Stimulated activated CD4-positive, alpha-beta T cell treated with anti-CD3 and anti-CD28 coated beads, Interleukin-1b, Interleukin-23, amount 100 ng/mL, for 24 hours (primary cell): ENCODE measurements around the gene CFAP70.
"Not testable (repeated sequence)": the region's sequence is repeated elsewhere in the genome, so short reads cannot be mapped to it uniquely, and the experiment has no call there.

Source experiments
- DNase-seq, 4 experiments: peaks; one replicate each; pipeline ENCODE4 v3.0.0-alpha.2; 2020; ENCODE audit warnings: low read depth in 4 of 4, low spot score in 1 of 4

CFAP70 gene

DNA sequence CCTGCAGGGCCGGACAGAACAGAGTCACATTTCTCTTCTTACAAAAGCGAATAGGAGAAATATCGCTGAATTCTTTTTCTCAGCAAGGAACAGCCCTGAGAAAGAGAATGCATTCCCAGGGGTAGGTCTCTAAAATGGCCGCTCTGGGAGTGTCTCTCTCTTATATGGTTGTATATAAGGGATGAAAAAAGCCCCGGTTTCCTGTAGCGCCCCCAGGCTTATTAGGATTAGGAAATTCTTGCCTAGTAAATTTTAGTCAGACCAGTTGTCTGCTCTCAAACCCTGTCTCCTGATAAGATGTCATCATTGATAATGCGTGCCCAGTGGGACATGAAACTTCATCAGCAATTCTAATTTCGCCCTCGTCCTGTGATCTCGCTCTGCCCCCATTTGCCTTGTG lies 100.1 kb downstream of the CFAP70 start:
- DNase-seq, result not testable (repeated sequence)

DNA sequence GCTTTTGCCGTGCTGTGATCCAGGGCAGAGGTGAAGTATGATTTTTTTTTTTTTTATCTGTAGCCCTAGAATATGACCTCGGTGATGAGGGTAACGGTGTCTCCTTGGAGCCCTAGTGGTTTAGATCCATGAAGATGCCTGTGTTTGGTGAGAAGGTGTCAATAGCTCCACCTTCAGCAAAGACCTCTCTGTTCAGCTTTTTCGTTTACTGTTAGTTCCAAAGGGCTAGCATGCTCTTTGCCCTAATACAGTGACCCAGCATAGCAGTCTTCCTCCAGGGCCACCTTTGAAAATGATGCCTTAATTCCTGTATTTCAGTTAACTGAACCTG lies 105.5 kb downstream of the CFAP70 start:
- DNase-seq, result no peak

DNA sequence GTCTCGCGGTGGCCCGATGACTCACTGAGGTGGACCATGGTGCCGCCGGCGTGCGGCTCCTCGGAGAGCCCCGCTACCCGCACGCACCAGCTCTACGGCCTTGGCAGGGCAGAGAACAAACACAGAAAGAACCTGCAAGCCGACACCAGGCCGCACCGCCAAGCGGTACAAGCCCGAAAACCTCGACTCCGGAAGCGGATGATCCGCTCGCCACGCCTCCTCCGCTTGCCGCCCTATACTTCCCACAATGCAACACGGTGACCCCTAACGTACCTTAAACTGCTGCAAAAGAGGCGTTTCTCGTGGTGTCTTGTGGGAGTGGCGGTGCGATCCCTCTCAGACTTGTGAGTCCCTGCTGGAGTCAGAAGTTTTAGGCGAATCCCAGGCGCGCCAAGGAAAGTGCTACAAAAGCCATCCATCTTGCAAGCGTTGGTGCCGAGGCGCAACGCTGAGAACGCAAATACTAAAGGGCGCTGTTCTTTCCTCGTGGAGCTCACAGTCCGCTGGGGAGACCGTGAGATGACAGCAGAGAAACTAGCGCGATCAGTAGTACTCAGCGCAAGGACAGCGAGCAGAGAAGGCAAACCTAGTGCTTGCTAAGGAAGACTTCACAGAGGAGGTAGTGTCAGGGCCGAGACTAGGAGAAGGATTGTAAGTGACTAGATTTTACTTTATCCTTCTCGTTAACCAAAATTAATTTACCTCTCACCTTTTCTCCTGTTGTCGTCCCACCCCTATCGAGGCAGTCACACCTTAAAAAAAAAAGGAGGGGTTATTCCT lies 106.0 kb downstream of the CFAP70 start, which contains the start of gene MRPS16:
Gene MRPS16 (minus strand): TSS at position 200 of the 780 bp plus-strand sequence. CDS start 162 bp downstream, at position 38.
- peak; percentile 71 to 88 (median 84) for DNase-seq

DNA sequence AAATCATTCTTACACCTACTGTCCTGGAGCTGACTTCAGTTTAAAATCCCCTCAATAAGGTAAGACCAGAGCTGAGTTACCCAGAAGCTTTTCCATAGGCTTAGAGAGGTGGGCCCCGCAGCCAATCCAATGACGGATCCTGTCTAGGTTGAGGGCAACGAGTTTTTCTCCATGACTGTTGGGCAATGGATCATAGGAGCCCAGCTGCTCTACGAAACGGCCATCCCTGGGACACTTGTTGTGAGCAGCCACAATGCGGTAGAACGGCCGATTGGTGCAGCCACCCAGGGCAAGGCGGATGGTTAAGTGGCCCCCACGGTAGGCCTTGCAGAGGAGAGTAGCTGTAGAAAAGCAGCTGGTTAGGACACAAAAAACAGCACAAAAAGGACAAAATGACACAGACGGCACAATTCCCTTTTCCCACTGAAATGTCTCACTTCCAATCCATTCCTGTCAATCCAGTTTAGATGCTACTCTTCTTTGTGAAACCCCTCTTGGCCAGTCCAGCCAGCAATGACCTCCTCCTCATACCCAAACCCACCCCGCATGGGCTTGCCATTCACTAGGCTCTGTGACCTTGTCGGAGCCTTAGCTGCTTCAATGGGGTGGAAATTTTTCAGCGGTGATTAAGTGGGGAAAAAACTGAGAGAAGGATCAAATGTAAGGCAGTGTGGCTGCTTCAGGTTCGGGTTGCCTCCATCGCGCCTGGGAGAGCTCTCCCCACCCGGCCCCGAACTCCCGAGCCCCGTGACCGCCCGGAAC lies 106.8 kb downstream of the CFAP70 start:
- peak in 2 of 4 experiments; percentile 4 to 11 for DNase-seq

DNA sequence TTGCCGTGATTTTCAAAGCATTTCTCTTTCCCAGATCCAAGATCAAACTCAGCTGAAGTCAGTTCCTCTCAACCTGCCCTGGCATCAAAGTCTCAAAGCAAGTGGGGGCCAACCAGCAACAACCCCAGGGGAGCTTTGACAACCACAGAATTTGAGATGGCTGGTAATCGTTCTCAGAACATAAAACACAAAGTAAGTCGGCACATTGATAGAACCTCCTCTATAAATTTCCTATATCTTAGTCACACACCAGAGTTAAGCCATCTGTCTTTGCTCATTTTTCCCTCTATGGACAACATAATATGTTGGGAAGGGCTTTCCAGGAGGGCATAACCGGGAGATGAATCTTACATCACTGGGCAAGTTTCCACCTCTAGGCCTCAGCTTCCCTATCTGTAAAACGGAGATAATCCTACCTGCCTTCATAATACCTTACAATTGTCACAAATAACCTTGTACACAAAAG lies 110.4 kb downstream of the CFAP70 start:
- DNase-seq, result no peak

DNA sequence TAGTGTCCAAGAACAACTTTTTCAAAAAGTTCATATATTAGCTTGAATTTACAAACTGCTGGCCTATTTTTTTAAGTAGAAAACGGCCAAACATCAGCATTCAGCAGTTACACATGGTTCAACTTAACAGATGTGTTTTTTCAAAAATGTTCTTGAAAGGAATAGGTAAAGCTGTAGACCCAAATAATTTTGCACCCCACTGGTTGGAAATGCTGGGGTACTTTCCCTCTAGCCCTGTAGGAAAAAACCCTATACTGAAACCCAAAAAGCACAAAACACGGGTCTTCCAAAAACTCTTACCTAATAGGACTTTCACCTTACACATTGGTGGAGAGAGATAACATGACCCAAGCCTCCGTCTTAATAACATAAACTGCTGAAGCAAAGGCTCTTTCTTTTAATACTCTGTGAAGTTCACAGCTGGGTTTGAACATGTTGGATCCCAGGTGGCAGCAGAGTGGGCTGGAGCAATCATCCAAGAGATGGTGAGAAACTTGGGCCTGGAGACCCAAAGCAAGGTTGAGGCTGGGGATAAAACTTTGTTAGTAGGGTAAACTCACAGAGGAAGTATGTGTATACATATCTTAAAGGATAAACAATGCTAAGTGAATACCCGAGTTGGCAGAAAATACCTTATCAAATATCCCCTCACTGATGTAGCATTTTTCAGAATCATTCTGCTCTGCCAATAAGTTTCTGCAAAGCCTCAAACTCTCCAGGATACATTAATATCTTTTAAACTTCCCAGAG lies 111.0 kb downstream of the CFAP70 start:
- no peak for DNase-seq

DNA sequence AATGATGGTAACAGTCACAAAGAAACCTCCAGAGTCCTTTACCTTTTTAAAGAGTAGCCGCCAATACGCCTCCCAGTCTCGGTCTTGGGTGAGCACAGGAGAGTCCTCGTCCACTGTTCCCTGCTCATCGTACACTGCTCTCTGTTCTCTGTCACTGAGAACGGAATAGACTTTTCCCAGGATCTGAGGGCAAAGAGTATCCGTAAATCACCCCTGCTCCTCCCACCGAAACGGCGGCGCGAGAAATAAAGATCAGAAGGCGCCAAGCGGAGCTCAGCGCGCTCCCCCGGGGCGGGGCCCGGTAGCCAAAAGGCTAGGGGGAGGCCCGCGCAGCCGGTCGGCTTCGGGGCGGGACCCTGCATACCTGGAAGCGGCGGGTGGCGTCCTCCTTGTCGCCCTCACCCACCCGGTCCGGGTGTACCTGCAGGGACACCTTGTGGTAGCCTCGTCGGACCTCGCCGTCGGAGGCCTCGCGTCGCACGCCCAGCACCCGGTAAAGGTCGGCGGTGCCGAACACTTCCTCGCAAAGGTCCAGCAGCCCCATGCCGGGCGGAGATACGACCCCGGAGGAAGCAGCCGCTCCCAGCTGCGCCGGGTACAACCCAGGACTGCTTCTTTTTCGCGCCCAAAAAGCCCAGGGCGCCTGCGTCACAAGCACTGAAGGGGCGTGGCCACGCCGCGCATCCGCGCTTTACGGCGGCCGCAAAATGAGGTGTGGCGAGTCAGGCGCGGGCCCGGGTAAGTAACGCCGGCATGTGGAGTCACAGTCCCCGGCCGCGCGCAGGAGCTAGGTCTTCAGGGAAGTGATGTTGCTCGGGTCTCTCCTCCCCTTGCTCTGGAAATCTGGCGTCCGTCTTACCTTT lies 111.8 kb downstream of the CFAP70 start, which contains the start of gene DNAJC9:
Gene DNAJC9 (minus strand): TSS at position 610 of the 863 bp plus-strand sequence. CDS start 66 bp downstream, at position 544.
- peak; percentile 92 to 97 (median 96) for DNase-seq

DNA sequence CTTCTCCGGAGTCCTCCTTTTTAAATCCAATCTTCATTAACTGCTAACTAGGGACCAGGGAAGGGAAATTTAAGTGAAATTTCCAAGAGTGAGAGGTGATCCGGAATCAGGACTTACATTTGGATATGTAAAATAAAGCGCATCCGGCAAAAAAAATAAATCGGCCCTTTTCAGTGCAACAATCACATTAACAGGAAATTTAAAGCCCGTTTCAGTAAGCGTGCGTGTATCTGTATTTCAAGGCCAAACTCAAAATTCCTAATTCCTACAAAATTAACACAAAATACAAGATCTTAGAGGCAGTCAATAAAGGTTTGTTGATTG lies 112.4 kb downstream of the CFAP70 start:
- no peak for DNase-seq

DNA sequence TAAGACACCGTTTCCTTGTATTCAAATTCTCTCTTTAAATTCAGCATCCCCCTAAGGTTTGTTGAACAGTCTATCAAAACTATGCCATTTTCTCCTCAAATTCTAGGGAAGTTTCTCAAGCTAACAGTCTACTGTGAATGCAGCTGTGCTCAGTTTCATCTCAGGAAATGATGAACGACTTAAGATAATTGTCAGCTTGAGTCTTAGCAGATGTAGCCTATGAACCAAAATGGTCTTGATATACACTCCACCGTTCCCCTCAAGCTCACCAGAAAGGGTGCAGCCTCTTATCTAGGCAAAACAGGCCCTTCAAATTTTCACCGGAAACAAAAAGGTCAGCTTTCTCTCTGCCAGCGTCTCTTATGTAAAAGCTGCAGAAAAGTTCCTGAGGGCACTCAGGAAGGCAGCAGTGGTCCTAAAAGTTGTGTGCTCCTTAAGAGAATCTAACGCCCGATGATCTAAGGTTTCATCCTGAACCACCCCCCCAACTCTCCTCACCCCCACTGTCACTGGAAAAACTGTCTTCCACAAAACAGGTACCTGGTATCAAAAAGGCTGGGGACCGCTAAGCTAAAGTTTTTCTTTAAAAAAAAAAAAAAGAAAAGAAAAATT lies 113.7 kb downstream of the CFAP70 start:
- no peak for DNase-seq

DNA sequence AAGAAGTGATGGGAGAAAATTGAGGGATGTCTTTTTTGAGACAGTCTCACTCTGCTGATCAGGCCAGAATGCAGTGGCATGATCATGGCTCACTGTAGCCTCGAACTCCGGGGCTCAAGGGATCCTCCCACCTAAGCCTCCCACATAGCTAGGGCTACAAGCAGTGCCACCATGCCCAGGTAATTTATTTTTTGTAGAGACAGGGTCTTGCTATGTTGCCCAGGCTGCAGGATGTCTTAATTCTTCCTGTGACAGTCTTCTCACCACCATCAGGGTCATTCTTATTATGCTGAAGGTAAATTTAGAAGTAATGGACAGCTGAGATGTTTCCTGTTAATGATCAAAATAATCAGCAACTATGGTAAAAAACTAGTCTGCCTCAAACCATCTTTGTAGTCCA lies 118.8 kb downstream of the CFAP70 start:
- no peak for DNase-seq

DNA sequence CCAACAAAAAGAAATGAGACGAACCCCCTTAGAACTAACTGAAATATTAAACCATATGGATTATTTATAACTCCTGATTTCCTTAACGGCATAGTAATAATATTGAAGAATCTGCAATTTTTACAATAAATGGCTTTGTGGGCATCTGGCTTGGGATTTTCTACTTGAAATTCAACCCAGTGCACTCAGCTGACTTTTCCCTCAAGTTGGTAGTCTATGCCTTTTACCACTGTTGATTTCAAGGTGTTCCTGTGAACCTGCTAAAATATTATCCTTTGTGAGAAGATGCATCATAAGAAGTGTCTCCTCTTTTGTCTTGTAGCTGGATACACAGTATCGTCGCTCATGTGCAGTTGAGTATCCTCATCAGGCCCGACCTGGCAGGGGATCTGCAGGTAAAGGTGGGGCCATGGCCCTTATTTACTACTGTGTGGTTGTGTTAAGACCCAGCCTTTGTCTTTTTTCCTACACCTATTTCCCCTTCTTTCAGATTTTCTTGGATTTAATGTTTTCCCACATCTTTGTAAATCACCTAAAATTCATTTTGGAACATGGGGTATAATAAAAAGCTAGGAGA lies 119.6 kb downstream of the CFAP70 start:
- no peak for DNase-seq

DNA sequence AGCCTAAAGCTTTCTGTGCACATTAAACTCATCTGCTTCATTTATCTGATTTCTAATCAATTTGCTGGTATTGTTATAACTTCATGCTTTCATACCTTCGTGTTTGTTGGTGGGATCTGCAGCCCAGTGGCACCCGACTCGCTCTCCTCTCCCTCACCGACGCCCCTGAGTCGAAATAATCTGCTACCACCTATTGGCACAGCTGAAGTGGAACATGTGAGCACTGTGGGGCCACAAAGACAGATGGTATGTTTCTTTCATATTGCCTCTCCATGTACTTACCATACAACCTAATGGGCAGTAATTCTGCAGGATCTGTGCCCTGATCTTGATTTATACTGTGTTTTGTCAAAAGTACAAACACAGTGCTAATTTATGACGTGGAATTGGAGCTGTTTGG lies 124.0 kb downstream of the CFAP70 start:
- DNase-seq, result no peak

DNA sequence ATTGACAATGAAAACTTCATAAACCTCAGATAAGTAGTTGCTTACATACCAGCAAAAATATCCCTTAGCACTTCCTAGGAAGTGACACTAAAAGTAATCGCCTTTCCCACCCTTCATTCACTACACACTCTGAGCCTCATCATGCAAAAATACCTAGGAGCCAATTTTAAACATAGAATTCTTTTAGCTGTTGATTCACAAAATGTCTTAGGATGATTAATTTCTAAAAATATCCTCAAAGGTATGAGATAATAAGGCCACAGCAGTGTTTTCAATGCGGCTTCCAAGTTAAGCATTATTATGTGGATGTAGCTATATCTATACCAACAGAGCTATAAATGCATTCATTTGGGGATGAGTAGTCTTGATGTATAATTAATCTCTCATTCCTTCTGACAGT lies 124.8 kb downstream of the CFAP70 start:
- DNase-seq, result no peak

DNA sequence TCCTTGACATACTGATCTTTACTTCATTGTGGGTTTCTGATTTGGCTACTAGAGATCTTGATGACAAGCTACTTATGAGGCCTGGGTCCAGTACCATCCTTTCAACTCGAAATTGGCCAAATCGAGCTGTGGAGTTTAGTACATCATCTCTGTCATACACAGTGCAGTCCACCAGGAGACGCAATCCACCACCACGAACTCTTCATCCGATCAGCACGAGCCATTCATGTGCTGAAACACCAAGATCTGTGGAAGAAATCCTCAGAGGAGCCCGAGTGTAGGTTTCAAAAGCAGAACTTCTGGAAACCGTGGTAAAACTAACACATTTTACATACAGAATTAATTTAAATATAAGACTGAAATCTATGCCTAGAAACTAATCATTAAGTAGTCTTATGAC lies 125.8 kb downstream of the CFAP70 start:
- no peak for DNase-seq

DNA sequence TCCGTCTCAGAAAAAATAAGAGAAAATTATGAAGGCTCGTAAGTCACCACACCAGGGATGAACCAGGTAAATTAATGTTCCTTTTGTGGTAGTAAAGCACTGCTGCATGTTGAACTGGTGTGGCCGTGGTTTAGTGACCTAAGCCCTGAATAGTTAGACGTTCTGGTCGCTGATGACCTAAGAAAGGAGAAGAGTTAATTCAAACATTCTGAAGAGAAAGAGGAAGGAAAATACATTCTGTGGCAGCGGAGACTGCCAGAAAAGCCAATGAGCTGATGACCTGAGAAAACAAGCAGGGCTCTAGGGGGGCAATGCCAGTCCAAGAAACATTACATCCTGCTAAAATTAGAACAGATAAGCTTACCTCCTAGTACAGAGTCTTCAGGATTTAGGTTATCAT lies 129.1 kb downstream of the CFAP70 start:
- no peak for DNase-seq

DNA sequence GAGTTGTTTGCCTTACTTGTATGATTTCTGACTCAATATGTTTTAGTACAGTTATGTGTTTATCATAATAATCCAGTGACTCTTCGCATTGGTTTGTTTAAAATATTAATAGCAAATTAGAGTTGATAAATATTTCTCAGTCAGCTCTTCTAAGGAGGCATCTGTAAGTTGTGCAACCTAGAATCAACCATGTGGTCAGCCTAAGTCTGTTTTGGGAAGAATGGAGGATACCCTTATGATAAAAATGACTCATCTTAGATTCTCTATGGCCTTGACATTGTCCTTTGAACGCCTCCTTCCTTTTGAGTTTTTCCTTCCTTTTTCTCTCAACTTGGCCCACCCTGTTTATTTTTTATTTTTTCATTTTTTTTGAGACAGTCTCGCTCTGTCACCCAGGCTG lies 130.4 kb downstream of the CFAP70 start:
- no peak for DNase-seq

DNA sequence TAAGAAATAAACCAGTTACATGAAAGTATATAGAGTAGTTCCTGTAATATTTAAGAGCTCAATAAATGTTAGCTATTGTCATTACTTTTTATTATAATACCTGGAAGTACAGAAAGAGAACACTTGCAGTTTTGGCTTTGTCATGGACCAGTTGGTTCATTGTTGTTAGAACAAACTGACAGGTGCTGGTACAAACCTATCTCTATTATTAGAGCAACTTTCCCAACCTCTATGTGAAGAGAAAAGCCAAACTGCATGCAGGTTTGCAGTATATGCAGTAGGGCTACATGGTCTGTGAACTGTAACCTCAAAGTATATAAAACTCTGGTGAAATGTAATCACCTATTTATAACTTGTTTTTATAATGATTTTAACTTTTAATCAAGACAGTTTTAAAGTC lies 132.0 kb downstream of the CFAP70 start:
- no peak for DNase-seq

DNA sequence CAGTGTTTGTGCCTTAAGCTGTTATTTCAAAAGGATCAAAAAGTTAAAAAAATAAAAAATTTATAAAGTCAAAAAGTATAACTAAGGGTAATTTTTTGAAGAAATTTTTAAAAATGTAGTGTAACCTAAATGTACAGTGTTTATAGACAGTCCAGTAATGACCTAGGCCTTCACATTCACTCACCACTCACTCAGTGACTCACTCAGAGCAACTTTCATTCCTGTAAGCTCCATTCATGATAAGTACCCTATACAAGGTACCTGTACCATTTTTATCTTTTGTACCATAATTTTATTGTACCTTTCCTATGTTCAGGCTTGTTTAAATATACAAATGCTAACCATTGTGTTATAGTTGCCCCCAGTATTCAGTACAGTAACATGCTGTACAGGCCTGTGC lies 133.1 kb downstream of the CFAP70 start:
- DNase-seq, result no peak

DNA sequence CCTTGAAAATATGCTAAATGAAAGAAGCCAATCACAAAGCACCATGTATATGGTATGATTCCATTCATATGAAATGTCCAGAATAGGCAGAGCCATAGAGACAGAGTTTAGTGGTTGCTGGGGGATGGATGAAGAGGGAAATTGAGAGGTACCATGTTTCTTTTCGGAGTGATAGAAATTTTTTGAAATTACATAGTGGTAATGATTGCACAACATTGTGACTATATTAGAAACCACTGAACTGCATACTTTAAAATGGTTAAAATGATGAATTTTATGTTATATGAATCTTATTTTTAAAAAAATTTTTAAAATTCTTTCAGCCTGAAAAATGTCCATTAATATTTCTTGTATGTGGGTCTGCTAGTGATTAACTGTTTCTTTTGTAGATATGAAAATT lies 137.7 kb downstream of the CFAP70 start:
- DNase-seq, result no peak

DNA sequence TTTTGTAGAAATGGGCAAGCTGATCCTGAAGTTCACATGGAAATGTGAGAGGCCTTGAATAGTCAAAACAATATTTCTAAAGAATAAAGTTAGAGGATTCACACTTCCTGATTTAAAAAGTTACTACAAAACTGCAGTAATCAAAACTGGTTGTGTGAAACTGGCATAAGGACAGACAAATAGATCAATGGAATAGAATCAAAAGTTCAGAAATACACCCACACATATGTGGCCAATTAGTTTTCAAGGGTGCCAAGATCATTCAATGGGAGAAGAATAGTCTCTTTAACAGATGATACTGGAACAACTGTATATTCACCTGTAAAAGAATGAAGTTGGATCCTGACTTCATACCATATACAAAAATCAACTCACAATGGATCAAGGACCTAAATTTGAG lies 139.3 kb downstream of the CFAP70 start:
- DNase-seq, result no peak
